SK-N-SH (cell line): ENCODE measurements around the gene CHD6. TPM values are rescaled to one million over a fixed set of nuclear protein-coding genes. Genes with fewer than 3 reads are reported as not detected.

Source experiments
- CTCF ChIA-PET: fragments of 300-600, 350-600 bp; formaldehyde crosslinking; extraction: SDS; loops from one replicate; lab custom pipeline; 2021; lab: Yijun Ruan, JAX
- POLR2A ChIA-PET: fragments of 350-600 bp; sonication (Branson Sonifier 250); formaldehyde crosslinking; extraction: SDS; loops from one replicate; lab custom pipeline; 2020; ENCODE audit warnings: antibody characterized with exemption, inconsistent platforms; lab: Yijun Ruan, JAX
- DNase-seq: peaks from one replicate; pipeline ENCODE4 v3.0.0; 2012
- H2AFZ ChIP-seq: fragments of 200-600 bp; sonication (generic); 2 replicates; pipeline ENCODE4 v1.8.1; 2016; ENCODE audit warnings: antibody characterized with exemption, mild to moderate bottlenecking, low read depth
- H3F3A ChIP-seq: fragments of 200-600 bp; sonication (generic); replicated peaks from 2 replicates; pipeline ENCODE3; 2016; ENCODE audit warnings: antibody characterized with exemption, mild to moderate bottlenecking; ENCODE audit not compliant: insufficient read depth
- H3K27ac ChIP-seq, 2 experiments: fragments of 200-500 bp in 1 of 2; fragments of 200-600 bp in 1 of 2; sonication (Bioruptor generic) in 1 of 2; sonication (generic), shearing (Covaris generic) in 1 of 2; 2 replicates each; pipeline versions ENCODE4 v1.5.1 to v1.6.1; 2014 to 2016; ENCODE audit warnings: low read depth in 2 of 2, inconsistent platforms in 1 of 2, low read length in 1 of 2, mild to moderate bottlenecking in 1 of 2, mixed read lengths in 1 of 2
- H3K27me3 ChIP-seq: fragments of 200-600 bp; sonication (generic), shearing (Covaris generic); 2 replicates; pipeline ENCODE4 v1.6.1; 2016; ENCODE audit warnings: mixed run types; ENCODE audit not compliant: insufficient read depth
- H3K36me3 ChIP-seq, 2 experiments: fragments of 200-500 bp in 1 of 2; fragments of 200-600 bp in 1 of 2; sonication (Bioruptor generic) in 1 of 2; sonication (generic) in 1 of 2; replicated peaks in 1 of 2; 2 replicates each; pipeline versions ENCODE3 to v1.5.1; 2014 to 2016; ENCODE audit warnings: low read length in 1 of 2, mild to moderate bottlenecking in 1 of 2; ENCODE audit not compliant: insufficient read depth in 2 of 2, control insufficient read depth in 1 of 2
- H3K4me1 ChIP-seq, 2 experiments: fragments of 200-500 bp in 1 of 2; fragments of 200-600 bp in 1 of 2; sonication (Bioruptor generic) in 1 of 2; sonication (generic), shearing (Covaris generic) in 1 of 2; 2 replicates each; pipeline versions ENCODE4 v1.5.1 to v1.6.1; 2014 to 2016; ENCODE audit warnings: low read depth in 1 of 2, low read length in 1 of 2, mixed run types in 1 of 2; ENCODE audit not compliant: insufficient read depth in 2 of 2, control insufficient read depth in 1 of 2
- H3K4me2 ChIP-seq: fragments of 200-600 bp; sonication (generic), shearing (Covaris generic); 2 replicates; pipeline ENCODE4 v1.6.1; 2017; ENCODE audit warnings: mixed run types
- H3K4me3 ChIP-seq, 2 experiments: fragments of 200-500 bp in 1 of 2; fragments of 200-600 bp in 1 of 2; sonication (Bioruptor generic) in 1 of 2; sonication (generic), shearing (Covaris generic) in 1 of 2; 2 replicates each; pipeline versions ENCODE4 v1.5.1 to v1.8.1; 2014 to 2016; ENCODE audit warnings: low read depth in 2 of 2, inconsistent platforms in 1 of 2, low read length in 1 of 2, mild to moderate bottlenecking in 1 of 2, mixed read lengths in 1 of 2, moderate library complexity in 1 of 2
- H3K79me2 ChIP-seq: fragments of 200-600 bp; sonication (generic); 2 replicates; pipeline ENCODE4 v1.8.1; 2017; ENCODE audit warnings: mild to moderate bottlenecking; ENCODE audit not compliant: insufficient read depth
- H3K9ac ChIP-seq: fragments of 200-600 bp; sonication (generic); 2 replicates; pipeline ENCODE4 v1.6.1; 2017; ENCODE audit warnings: mixed run types
- H3K9me2 ChIP-seq: fragments of 200-600 bp; sonication (generic); 2 replicates; pipeline ENCODE4 v1.6.1; 2017; ENCODE audit warnings: mixed run types
- H3K9me3 ChIP-seq: fragments of 200-600 bp; sonication (generic); 2 replicates; pipeline ENCODE4 v1.6.1; 2017; ENCODE audit warnings: mixed run types, mild to moderate bottlenecking, moderate library complexity
- H4K20me1 ChIP-seq: fragments of 200-600 bp; sonication (generic); 2 replicates; pipeline ENCODE4 v1.6.1; 2017; ENCODE audit warnings: mild to moderate bottlenecking, mixed run types; ENCODE audit not compliant: insufficient read depth
- CHD2 ChIP-seq: fragments of 150-350 bp; IDR thresholded peaks from 2 replicates; pipeline ENCODE4 v1.6.1; 2018; ENCODE audit warnings: low read length; ENCODE audit not compliant: partially characterized antibody
- EZH2phosphoT487 ChIP-seq: fragments of 200-600 bp; sonication (generic); IDR thresholded peaks from 2 replicates; pipeline ENCODE4 v1.6.1; 2017; ENCODE audit warnings: low read depth, mixed run types, mild to moderate bottlenecking, antibody characterized with exemption, moderate library complexity, borderline replicate concordance
- FOSL2 ChIP-seq: IDR thresholded peaks from 2 replicates; pipeline ENCODE4 v1.4.0; 2012; ENCODE audit warnings: low read depth, mild to moderate bottlenecking, moderate library complexity, borderline replicate concordance
- GABPA ChIP-seq: IDR thresholded peaks from 2 replicates; pipeline ENCODE4 v1.4.0; 2012; ENCODE audit warnings: low read depth, mild to moderate bottlenecking
- IRF3 ChIP-seq: fragments of 150-350 bp; IDR thresholded peaks from 2 replicates; pipeline ENCODE4 v1.6.1; 2016; ENCODE audit warnings: mild to moderate bottlenecking, low read depth, low read length
- MXI1 ChIP-seq: IDR thresholded peaks from 2 replicates; pipeline ENCODE4 v1.6.1; 2012; ENCODE audit warnings: mild to moderate bottlenecking, low read depth, low read length, improper control_type of control experiment
- NRF1 ChIP-seq: IDR thresholded peaks from 2 replicates; pipeline ENCODE4 v1.6.1; 2012; ENCODE audit warnings: low read depth, mild to moderate bottlenecking, low read length
- PBX3 ChIP-seq: IDR thresholded peaks from 2 replicates; pipeline ENCODE4; 2012
- POLR2AphosphoS5 ChIP-seq: IDR thresholded peaks from 2 replicates; pipeline ENCODE4 v1.6.1; 2012; ENCODE audit warnings: low read depth, low read length
- RAD21 ChIP-seq: IDR thresholded peaks from 2 replicates; pipeline ENCODE4 v1.6.1; 2012; ENCODE audit warnings: mild to moderate bottlenecking, low read length
- RFX5 ChIP-seq: IDR thresholded peaks from 2 replicates; pipeline ENCODE4 v1.6.1; 2012; ENCODE audit warnings: mild to moderate bottlenecking, improper control_type of control experiment, low read length
- SIN3A ChIP-seq: IDR thresholded peaks from 2 replicates; pipeline ENCODE4 v1.6.1; 2012; ENCODE audit warnings: low read depth, mild to moderate bottlenecking, low read length, moderate library complexity, borderline replicate concordance
- SMC3 ChIP-seq: IDR thresholded peaks from 2 replicates; pipeline ENCODE4 v1.6.1; 2012; ENCODE audit warnings: low read depth, low read length, improper control_type of control experiment
- TAF1 ChIP-seq: IDR thresholded peaks from 2 replicates; pipeline ENCODE4 v1.6.1; 2012; ENCODE audit warnings: low read depth, mild to moderate bottlenecking, low read length, moderate library complexity, borderline replicate concordance
- TCF12 ChIP-seq: IDR thresholded peaks from 2 replicates; pipeline ENCODE4 v1.4.0; 2012
- TEAD4 ChIP-seq: IDR thresholded peaks from 2 replicates; pipeline ENCODE4 v1.4.0; 2012; ENCODE audit warnings: mild to moderate bottlenecking, borderline replicate concordance; ENCODE audit not compliant: insufficient read depth
- WGBS: methylation state at CpG from one replicate; pipeline ENCODE4 v1.1.6; 2017; ENCODE audit warnings: low lambda C conversion rate; 5-methylcytosine and 5-hydroxymethylcytosine counted together
- polyA plus RNA-seq, 3 experiments: library from polyadenylated mRNA; depleted of rRNA; stranded (reverse); fragments of >200 nt; gene quantifications; 2 replicates each; pipeline ENCODE4 v1.2.3, GENCODE V29; 2012
- TF ChIP-seq, protein P1 (sequence below): fragments of 200-600 bp; sonication (generic); IDR thresholded peaks from 2 replicates; pipeline ENCODE4 v1.6.1; 2017; ENCODE audit warnings: antibody characterized with exemption, mild to moderate bottlenecking, moderate library complexity

The CHD6 gene
- polyA plus RNA-seq, 1 of the 3 experiments (the other 2 are of a cell fraction) = 7.1 TPM

- TF ChIP-seq SIN3A (no peak), POLR2AphosphoS5 (no peak), NRF1 (no peak), MXI1 (no peak)
- TF ChIP-seq, protein P1, sequence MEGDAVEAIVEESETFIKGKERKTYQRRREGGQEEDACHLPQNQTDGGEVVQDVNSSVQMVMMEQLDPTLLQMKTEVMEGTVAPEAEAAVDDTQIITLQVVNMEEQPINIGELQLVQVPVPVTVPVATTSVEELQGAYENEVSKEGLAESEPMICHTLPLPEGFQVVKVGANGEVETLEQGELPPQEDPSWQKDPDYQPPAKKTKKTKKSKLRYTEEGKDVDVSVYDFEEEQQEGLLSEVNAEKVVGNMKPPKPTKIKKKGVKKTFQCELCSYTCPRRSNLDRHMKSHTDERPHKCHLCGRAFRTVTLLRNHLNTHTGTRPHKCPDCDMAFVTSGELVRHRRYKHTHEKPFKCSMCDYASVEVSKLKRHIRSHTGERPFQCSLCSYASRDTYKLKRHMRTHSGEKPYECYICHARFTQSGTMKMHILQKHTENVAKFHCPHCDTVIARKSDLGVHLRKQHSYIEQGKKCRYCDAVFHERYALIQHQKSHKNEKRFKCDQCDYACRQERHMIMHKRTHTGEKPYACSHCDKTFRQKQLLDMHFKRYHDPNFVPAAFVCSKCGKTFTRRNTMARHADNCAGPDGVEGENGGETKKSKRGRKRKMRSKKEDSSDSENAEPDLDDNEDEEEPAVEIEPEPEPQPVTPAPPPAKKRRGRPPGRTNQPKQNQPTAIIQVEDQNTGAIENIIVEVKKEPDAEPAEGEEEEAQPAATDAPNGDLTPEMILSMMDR = no peak
Measured at GRCh38 chr20:41615110-41615509, 3.1 kb downstream of the CHD6 start (continued).

- peaks cover 92% of the 10 kb centered on the region for H3K79me2 ChIP-seq
- no peaks in the 10 kb centered on the region for H3K27me3 ChIP-seq
- H3K4me3 ChIP-seq = no peak overlapping the region
- H3K27ac ChIP-seq = no peak overlapping the region
- H3K9ac ChIP-seq = no peak overlapping the region
- H2AFZ ChIP-seq = no peak overlapping the region
- no peak overlapping the region for H3K4me2 ChIP-seq
- H3K4me1 ChIP-seq = peaks cover 9 to 13% of the 10 kb centered on the region in 2 experiments; a peak in 3 of 4 replicates
- WGBS = 100% methylated on average over 2 of the region's 2 CpGs
- no peaks in the 10 kb centered on the region for H3F3A ChIP-seq
- no peaks in the 10 kb centered on the region for H3K9me2 ChIP-seq
- H4K20me1 ChIP-seq = peaks cover 84% of the 10 kb centered on the region
- TF ChIP-seq, protein P1 = no peak
- TF ChIP-seq SMC3 (no peak), RAD21 (no peak), TEAD4 (no peak)
- H3K36me3 ChIP-seq = no peaks in the 10 kb centered on the region
- DNase-seq = no peak
- ChIA-PET POLR2A (no interaction called here), CTCF (no interaction called here)
- H3K9me3 ChIP-seq = no peaks in the 10 kb centered on the region
Measured at GRCh38 chr20:41613321-41613720, 4.9 kb downstream of the CHD6 start.

DNA sequence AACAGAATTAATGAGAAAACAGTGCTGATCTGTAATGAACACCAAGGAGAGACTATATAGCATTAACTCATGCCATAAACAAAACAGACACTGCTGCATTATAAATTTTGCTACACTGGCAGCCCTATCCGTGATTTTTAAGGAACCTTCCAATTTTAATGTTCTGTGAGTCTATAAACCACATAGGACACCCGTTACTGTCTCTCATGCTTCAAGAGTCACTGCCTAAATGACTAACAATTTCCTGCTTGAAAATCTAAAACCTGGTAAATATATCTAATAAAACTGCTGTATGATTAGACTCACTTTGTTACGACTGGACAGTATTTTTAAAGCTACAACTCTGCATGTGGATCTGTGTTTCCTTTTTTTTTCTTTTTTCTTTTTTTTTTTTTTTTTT lies 8.7 kb downstream of the CHD6 start:
- DNase-seq = no peak
- no peak overlapping the region for H3K9ac ChIP-seq
- POLR2A ChIA-PET = no interaction called here
- no peaks in the 10 kb centered on the region for H3K36me3 ChIP-seq
- peaks cover 0 to 3% of the 10 kb centered on the region in 2 experiments; a peak in 2 of 4 replicates for H3K4me1 ChIP-seq
- H3K4me3 ChIP-seq = no peak overlapping the region
- H3K27ac ChIP-seq = no peak overlapping the region
- no peaks in the 10 kb centered on the region for H3K9me3 ChIP-seq
- H2AFZ ChIP-seq = no peak overlapping the region
- H3K4me2 ChIP-seq = no peak overlapping the region
- CTCF ChIA-PET = no interaction called here
- H3F3A ChIP-seq = peaks cover 11% of the 10 kb centered on the region
- 93% methylated on average over 3 of the region's 3 CpGs for WGBS
- H4K20me1 ChIP-seq = peaks cover 94% of the 10 kb centered on the region
- peaks cover 99% of the 10 kb centered on the region for H3K79me2 ChIP-seq
- TF ChIP-seq EZH2phosphoT487 (no peak), CHD2 (no peak), TAF1 (no peak), RFX5 (no peak), TEAD4 (no peak), PBX3 (no peak), SIN3A (no peak), FOSL2 (no peak), GABPA (no peak), TCF12 (no peak), IRF3 (no peak)
- H3K9me2 ChIP-seq = no peaks in the 10 kb centered on the region
- H3K27me3 ChIP-seq = no peaks in the 10 kb centered on the region
